Effector memory CD8-positive, alpha-beta T cell (primary cell): ENCODE results near the gene TRIP6.
"Not testable (repeated sequence)": the region's sequence is repeated elsewhere in the genome, so short reads cannot be mapped to it uniquely, and the experiment has no call there.

Source experiments
- ATAC-seq: fragments of 150-1000 bp; cut with Tn5 transposase; replicated peaks from 2 replicates; pipeline ENCODE4 v1.10.0; 2021; ENCODE audit warnings: mild to moderate bottlenecking, moderate library complexity
- DNase-seq, 3 experiments: peaks; one replicate each; pipeline ENCODE4 v3.0.0; 2021
- H3K27ac Mint-ChIP-seq, 2 donors: one replicate each; pipeline ENCODE4 v1.8.0; 2022; ENCODE audit warnings: mild to moderate bottlenecking in 2 of 2, mixed read lengths in 2 of 2, moderate library complexity in 2 of 2
- H3K27me3 Mint-ChIP-seq, 2 donors: one replicate each; pipeline ENCODE4 v1.8.0; 2022; ENCODE audit warnings: mixed read lengths in 2 of 2
- H3K36me3 Mint-ChIP-seq: one replicate; pipeline ENCODE4 v1.8.0; 2022; ENCODE audit warnings: mild to moderate bottlenecking, moderate library complexity, mixed read lengths; ENCODE audit not compliant: insufficient read depth
- H3K4me1 Mint-ChIP-seq, 2 donors: one replicate each; pipeline ENCODE4 v1.8.0; 2022; ENCODE audit warnings: low read depth in 2 of 2, mixed read lengths in 2 of 2
- H3K4me3 Mint-ChIP-seq, 2 donors: one replicate each; pipeline ENCODE4 v1.8.0; 2022; ENCODE audit warnings: mild to moderate bottlenecking in 2 of 2, mixed read lengths in 2 of 2, moderate library complexity in 2 of 2
- H3K9me3 Mint-ChIP-seq, 2 donors: one replicate each; pipeline ENCODE4 v1.8.0; 2022; ENCODE audit warnings: mixed read lengths in 2 of 2

TRIP6 gene

DNA sequence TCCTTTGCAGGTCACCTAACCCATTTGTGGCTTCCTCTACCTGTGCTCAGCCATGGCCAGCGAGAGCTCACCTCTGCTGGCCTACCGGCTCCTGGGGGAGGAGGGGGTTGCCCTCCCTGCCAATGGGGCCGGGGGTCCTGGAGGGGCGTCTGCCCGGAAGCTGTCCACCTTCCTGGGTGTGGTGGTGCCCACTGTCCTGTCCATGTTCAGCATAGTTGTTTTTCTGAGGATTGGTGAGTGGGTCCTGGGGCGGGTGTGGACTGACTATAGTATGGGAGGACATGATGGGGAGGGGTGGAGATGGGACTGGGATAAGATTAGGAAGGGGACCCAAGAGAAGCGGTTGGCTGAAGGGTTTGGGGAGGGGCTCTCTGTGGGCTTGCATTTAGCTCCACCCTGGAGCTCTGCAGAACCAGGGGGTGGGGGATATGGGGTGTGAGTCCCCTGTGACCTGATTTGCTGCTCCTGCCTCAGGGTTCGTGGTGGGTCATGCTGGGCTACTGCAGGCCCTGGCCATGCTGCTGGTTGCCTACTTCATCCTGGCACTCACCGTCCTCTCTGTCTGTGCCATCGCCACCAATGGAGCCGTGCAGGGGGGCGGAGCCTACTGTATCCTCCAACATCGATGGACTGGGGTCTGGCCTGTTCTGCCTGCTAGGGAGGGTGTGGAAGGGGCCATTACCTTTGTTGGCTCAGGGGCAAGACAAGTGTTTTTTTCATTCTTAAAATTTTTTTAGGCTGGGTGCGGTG is 12.9 kb upstream of the TRIP6 start:
- Mint-ChIP-seq H3K36me3 (peaks cover 12% of the 10 kb centered on the region), H3K4me1 (peaks cover 21 to 32% of the 10 kb centered on the region in 2 donors), H3K4me3 (peak overlapping the region in 1 of 2 donors; percentile 95), H3K27me3 (no peaks in the 10 kb centered on the region), H3K27ac (peak overlapping the region; percentile 62 to 82), H3K9me3 (no peaks in the 10 kb centered on the region)
- DNase-seq (no peak), ATAC-seq (no peak)

DNA sequence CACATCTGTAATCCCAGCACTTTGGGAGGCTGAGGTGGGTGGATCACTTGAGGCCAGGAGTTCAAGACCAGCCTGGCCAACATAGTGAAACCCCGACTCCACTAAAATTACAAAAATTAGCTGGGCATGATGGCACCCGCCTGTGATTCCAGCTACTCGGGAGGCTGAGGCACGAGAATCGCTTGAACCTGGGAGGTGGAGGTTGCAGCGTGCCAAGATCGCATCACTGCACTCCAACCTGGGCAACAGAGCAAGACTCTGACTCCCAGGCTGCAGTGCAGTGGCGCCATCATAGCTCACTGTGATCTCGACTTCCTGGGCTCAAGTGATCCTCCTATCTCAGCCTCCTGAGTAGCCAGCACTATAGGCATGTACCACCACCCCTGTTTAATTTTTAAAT is 12.3 kb upstream of the TRIP6 start:
- not testable (repeated sequence) for DNase-seq, H3K9me3 Mint-ChIP-seq, ATAC-seq, H3K4me3 Mint-ChIP-seq, H3K27me3 Mint-ChIP-seq
- peaks cover 21 to 32% of the 10 kb centered on the region in 2 donors for H3K4me1 Mint-ChIP-seq
- peak overlapping the region in 1 of 2 donors; percentile 62 for H3K27ac Mint-ChIP-seq
- H3K36me3 Mint-ChIP-seq: peaks cover 17% of the 10 kb centered on the region

DNA sequence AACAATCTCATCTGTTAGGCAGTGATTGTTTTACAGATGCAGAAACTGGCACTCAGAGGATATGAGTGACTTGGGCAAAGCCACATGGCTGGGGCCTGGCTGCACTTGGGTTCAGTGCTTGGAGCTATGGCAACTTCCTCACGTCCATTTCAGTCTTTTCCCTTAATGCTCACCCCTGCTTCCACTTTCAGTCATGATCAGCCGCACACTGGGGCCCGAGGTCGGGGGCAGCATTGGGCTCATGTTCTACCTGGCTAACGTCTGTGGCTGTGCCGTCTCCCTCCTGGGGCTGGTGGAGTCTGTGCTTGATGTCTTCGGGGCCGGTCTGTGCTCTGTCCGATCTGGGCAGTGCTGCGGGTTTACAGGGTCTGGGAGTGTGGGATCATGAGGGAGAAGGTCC is 11.7 kb upstream of the TRIP6 start:
- no peak for DNase-seq
- H3K27me3 Mint-ChIP-seq: no peaks in the 10 kb centered on the region
- no peak for ATAC-seq
- peaks cover 23% of the 10 kb centered on the region for H3K36me3 Mint-ChIP-seq
- peaks cover 21 to 32% of the 10 kb centered on the region in 2 donors for H3K4me1 Mint-ChIP-seq
- peak overlapping the region in 1 of 2 donors; percentile 78 for H3K27ac Mint-ChIP-seq
- H3K4me3 Mint-ChIP-seq: no peak overlapping the region
- no peaks in the 10 kb centered on the region for H3K9me3 Mint-ChIP-seq

DNA sequence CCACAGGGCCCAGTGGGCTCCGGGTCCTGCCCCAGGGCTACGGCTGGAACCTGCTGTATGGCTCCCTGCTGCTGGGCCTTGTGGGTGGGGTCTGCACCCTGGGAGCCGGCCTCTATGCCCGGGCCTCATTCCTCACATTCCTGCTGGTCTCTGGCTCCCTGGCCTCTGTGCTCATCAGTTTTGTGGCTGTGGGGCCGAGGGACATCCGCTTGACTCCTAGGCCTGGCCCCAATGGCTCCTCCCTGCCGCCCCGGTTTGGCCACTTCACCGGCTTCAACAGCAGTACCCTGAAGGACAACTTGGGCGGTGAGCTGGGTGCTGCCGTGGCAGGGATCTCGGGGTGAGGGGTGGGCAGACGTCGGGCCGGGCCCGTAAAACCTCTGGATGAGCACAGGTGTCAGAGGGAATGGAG is 10.3 kb upstream of the TRIP6 start:
- DNase-seq: no peak
- no peaks in the 10 kb centered on the region for H3K27me3 Mint-ChIP-seq
- no peak overlapping the region for H3K4me3 Mint-ChIP-seq
- H3K27ac Mint-ChIP-seq: peak overlapping the region in 1 of 2 donors; percentile 94
- peaks cover 30% of the 10 kb centered on the region for H3K36me3 Mint-ChIP-seq
- peaks cover 21 to 30% of the 10 kb centered on the region in 2 donors for H3K4me1 Mint-ChIP-seq
- no peak for ATAC-seq
- H3K9me3 Mint-ChIP-seq: no peaks in the 10 kb centered on the region

DNA sequence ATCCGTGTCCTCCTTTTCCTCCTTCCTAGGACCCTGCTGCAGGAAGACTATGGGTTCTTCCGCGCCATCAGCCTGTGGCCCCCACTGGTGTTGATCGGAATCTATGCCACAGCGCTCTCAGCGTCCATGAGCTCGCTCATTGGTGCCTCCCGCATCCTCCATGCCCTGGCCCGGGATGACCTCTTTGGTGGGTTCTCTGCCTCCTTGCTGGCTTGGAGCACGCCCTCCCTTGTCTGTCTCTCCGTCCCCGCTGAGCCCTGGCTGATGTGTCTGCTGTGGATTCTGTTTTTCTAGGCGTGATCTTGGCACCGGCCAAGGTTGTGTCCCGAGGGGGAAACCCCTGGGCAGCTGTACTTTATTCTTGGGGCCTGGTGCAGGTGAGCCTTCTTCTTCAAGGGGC is 7.3 kb upstream of the TRIP6 start:
- ATAC-seq: no peak
- H3K27me3 Mint-ChIP-seq: no peaks in the 10 kb centered on the region
- H3K4me3 Mint-ChIP-seq: no peak overlapping the region
- H3K27ac Mint-ChIP-seq: no peak overlapping the region
- H3K4me1 Mint-ChIP-seq: peaks cover 6 to 9% of the 10 kb centered on the region in 2 donors
- H3K36me3 Mint-ChIP-seq: peaks cover 43% of the 10 kb centered on the region
- DNase-seq: no peak
- H3K9me3 Mint-ChIP-seq: no peaks in the 10 kb centered on the region

DNA sequence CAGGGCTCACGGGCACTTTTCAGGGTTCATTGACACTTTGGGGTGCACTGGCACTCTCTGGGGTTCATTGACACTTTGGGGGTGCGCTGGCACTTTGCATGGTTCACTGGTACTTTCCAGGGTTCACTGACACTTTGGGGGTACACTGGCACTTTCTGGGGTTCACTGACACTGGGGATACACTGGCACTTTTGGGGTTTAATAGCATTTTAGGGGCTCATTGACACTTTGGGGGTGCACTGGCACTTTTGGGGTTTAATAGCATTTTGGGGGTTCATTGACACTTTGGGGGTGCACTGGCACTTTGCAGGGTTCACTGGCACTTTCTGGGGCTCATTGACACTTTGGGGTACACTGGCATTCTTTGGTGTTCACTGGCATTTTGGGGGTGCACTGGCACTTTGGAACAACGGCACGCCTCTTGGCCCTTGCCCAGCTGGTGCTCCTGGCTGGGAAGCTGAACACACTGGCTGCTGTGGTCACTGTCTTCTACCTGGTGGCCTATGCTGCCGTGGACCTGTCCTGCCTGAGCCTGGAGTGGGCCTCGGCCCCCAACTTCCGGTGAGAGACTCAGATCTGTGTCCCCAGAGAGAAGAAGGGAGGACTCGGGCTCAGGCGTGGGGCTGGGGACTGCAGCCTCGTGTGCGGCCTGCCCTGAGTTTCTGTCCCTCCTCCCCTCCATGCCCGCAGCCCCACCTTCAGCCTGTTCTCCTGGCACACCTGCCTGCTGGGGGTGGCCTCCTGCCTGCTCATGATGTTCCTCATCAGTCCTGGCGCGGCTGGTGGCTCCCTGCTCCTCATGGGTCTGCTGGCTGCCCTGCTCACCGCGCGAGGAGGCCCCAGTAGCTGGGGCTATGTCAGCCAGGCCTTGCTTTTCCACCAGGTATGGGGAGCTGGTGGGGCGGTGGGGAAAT is 6.2 kb upstream of the TRIP6 start:
- Mint-ChIP-seq H3K9me3 (no peaks in the 10 kb centered on the region), H3K4me3 (no peak overlapping the region), H3K4me1 (peaks cover 0 to under 1% of the 10 kb centered on the region in 2 donors), H3K36me3 (peaks cover 43% of the 10 kb centered on the region), H3K27ac (no peak overlapping the region), H3K27me3 (no peaks in the 10 kb centered on the region)
- ATAC-seq (no peak), DNase-seq (no peak)

DNA sequence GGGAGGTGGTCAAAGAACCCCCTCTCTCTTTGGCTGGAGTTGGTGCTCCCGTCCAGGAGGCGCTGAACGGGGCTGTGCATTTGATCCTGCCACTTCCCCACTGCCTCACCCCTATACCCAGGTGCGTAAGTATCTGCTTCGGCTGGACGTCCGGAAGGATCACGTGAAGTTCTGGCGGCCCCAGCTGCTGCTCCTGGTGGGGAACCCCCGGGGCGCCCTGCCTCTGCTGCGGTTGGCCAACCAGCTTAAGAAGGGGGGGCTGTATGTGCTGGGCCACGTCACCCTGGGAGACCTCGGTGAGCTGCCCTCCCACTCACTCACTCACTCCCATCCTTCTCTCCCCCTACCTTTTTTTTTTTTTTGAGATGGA is 5.6 kb upstream of the TRIP6 start:
- Mint-ChIP-seq H3K4me1 (no peaks in the 10 kb centered on the region), H3K4me3 (no peak overlapping the region), H3K27ac (no peak overlapping the region), H3K36me3 (peaks cover 43% of the 10 kb centered on the region), H3K9me3 (no peaks in the 10 kb centered on the region), H3K27me3 (no peaks in the 10 kb centered on the region)
- no peak for ATAC-seq
- no peak for DNase-seq

DNA sequence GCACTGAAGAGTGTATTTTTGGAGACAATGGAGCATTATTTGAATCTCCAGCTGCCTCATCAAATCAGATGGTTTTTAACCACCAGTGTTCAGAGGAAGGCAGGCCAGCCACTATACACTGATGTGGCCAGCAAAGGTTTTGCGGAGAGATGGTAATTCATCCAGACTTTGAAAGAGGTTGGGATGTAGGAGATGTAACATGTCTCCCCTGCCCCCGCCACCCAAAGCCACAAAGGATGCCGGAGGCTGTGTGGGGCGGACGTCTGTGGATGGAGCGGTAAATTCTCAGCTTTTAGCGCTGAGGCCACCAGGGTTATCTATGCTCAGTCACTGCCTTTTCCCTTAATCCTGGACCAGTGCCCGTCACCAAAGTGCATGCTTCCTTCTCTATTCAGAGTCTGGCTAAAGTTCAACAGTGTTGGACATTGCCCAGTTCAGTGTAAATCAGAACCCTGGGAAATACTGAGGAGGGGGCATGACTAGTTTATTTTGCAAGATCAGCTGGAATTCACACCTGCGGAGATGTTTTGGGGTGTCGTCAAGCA is 3.7 kb upstream of the TRIP6 start:
- no peak overlapping the region for H3K4me3 Mint-ChIP-seq
- no peaks in the 10 kb centered on the region for H3K9me3 Mint-ChIP-seq
- no peak overlapping the region for H3K27ac Mint-ChIP-seq
- ATAC-seq (no peak), DNase-seq (no peak)
- H3K27me3 Mint-ChIP-seq: no peaks in the 10 kb centered on the region
- peaks cover 40% of the 10 kb centered on the region for H3K36me3 Mint-ChIP-seq
- peaks cover 0 to 9% of the 10 kb centered on the region in 2 donors for H3K4me1 Mint-ChIP-seq

DNA sequence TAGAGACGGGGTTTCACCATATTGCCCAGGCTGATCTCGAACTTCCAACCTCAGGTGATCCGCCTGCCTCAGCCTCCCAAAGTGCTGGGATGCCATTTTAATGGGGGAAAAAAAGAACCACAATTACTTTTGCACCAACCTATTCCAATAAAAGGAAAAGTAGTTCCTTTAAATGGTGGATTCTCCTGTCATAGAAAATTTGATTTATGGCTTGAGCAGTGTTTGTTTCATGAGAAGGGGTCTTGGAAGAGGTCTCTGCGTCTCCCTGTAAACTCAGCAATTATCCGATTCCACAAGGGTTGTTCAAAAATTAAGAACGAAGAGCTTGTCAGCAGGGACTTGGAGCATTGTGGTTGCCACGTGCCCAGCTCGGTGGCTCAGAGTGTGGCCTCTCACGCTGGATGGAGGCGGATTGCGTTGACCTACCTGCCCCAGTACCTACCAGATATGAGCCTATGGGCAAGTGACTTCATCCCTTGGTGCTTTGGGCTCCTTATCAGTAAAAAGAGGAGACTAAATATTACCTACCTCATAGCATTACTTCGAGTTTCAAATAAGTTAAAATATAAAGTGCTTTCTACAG is 2.8 kb upstream of the TRIP6 start:
- DNase-seq (no peak), ATAC-seq (no peak)
- Mint-ChIP-seq H3K36me3 (peaks cover 40% of the 10 kb centered on the region), H3K9me3 (no peaks in the 10 kb centered on the region), H3K4me1 (peaks cover 0 to 9% of the 10 kb centered on the region in 2 donors), H3K27me3 (no peaks in the 10 kb centered on the region), H3K4me3 (no peak overlapping the region), H3K27ac (no peak overlapping the region)

DNA sequence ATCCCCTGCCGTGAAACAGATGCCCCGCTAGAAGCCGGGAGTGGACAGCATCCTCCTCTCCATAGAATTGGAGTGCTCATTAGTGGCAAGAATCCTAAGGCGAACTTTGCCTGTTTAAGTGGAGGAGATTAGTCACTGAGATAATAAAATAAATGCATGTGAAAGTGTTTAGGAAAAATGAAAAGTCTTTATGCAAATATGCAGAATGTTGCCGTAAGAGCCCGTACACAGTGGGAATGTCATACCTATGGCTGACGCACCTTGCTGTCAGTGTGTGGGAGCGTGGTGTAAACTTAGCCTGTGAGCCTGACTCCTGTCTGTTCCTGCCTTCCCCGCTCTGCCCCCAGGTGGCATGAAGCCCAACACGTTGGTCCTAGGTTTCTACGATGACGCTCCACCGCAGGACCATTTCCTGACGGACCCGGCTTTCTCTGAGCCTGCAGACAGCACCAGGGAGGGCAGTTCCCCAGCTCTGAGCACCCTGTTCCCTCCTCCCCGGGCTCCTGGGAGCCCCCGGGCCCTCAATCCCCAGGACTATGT is 1.7 kb upstream of the TRIP6 start:
- H3K36me3 Mint-ChIP-seq: peaks cover 29% of the 10 kb centered on the region

DNA sequence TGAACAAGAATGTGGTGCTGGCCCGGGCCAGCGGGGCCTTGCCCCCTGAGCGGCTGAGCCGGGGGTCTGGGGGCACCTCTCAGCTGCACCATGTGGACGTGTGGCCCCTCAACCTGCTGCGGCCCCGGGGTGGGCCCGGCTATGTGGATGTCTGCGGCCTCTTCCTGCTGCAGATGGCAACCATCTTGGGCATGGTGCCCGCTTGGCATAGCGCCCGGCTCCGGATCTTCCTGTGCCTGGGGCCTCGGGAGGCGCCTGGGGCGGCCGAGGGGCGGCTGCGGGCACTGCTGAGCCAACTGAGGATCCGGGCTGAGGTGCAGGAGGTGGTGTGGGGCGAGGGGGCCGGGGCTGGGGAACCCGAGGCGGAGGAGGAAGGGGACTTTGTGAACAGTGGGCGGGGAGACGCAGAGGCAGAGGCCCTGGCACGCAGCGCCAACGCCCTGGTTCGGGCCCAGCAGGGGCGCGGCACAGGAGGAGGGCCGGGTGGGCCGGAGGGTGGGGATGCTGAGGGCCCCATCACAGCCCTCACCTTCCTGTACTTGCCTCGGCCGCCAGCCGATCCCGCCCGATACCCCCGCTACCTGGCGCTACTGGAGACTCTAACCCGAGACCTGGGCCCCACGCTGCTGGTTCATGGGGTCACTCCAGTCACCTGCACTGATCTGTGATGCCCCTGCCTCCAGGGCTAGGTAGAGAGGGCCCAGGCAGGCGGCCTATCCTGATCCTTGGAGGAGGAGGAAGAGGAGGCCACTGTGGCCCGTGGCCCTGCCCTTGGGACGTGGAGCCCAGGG is 1.1 kb upstream of the TRIP6 start:
- Mint-ChIP-seq H3K9me3 (no peaks in the 10 kb centered on the region), H3K36me3 (peaks cover 22% of the 10 kb centered on the region), H3K27ac (no peak overlapping the region), H3K4me1 (peaks cover 0 to 9% of the 10 kb centered on the region in 2 donors), H3K27me3 (no peaks in the 10 kb centered on the region), H3K4me3 (peak overlapping the region; percentile 68 to 76)
- no peak for DNase-seq
- peak; percentile 21 for ATAC-seq

More for the DNA sequence above, 1.7 kb upstream of the TRIP6 start:
- H3K9me3 Mint-ChIP-seq: no peaks in the 10 kb centered on the region
- H3K27ac Mint-ChIP-seq: no peak overlapping the region
- H3K27me3 Mint-ChIP-seq: no peaks in the 10 kb centered on the region
- no peak for DNase-seq
- H3K4me3 Mint-ChIP-seq: no peak overlapping the region
- H3K4me1 Mint-ChIP-seq: peaks cover 0 to 9% of the 10 kb centered on the region in 2 donors
- no peak for ATAC-seq

DNA sequence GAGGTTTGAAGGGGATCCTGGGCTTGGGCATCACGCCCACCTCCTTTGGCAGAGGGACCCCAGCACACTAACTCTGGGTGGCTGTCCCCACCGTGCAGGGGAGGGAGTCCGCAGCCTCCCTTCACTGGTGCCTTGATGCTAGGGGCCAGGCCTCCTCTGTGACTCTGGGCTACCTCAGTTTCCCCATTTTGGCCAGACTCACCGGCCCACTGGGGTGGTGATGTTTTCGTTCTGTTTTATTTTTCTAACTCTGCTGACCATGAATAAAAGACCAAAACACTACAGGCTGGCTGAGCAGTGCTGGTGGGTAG is 503 bp upstream of the TRIP6 start:
- DNase-seq (no peak), ATAC-seq (no peak)
- H3K36me3 Mint-ChIP-seq: peaks cover 22% of the 10 kb centered on the region
- H3K27ac Mint-ChIP-seq: no peak overlapping the region
- peaks cover 0 to 9% of the 10 kb centered on the region in 2 donors for H3K4me1 Mint-ChIP-seq
- peak overlapping the region; percentile 68 to 76 for H3K4me3 Mint-ChIP-seq
- no peaks in the 10 kb centered on the region for H3K27me3 Mint-ChIP-seq
- no peaks in the 10 kb centered on the region for H3K9me3 Mint-ChIP-seq
